GOT3 (cell line): ENCODE data around the gene CCNA2.

ENCODE experiments used
- DNase-seq: peaks from one replicate; lab custom pipeline; 2025; ENCODE audit warnings: mixed read lengths; lab: John Stamatoyannopoulos, UW

Gene CCNA2

GRCh38 chr4:121801715-121802075 lies 22.0 kb downstream of the CCNA2 start:
- no peak for DNase-seq

- DNase-seq = peak; percentile 65
These were observed 22.5 kb downstream of the CCNA2 start, which contains the start of gene EXOSC9 for GRCh38 chr4:121800961-121801714. TSS of gene EXOSC9 (plus strand) at chr4:121801323. CDS start at chr4:121801425, 102 bp downstream.

GRCh38 chr4:121800638-121800960 lies 23.1 kb downstream of the CCNA2 start:
- no peak for DNase-seq

- no peak for DNase-seq
These were observed 23.7 kb downstream of the CCNA2 start for GRCh38 chr4:121799867-121800501.

GRCh38 chr4:121799208-121799823 lies 24.4 kb downstream of the CCNA2 start:
- no peak for DNase-seq

GRCh38 chr4:121796283-121796682 lies 27.4 kb downstream of the CCNA2 start:
- no peak for DNase-seq

GRCh38 chr4:121794505-121795188 lies 29.0 kb downstream of the CCNA2 start:
- no peak for DNase-seq

- no peak for DNase-seq
These were observed 30.7 kb downstream of the CCNA2 start for GRCh38 chr4:121792966-121793365.

- no peak for DNase-seq
These were observed 32.2 kb downstream of the CCNA2 start for GRCh38 chr4:121791481-121791880.

- no peak for DNase-seq
These were observed 32.7 kb downstream of the CCNA2 start for GRCh38 chr4:121790976-121791375.

- DNase-seq = no peak
These were observed 33.5 kb downstream of the CCNA2 start for GRCh38 chr4:121789960-121790829.

- DNase-seq = no peak
These were observed 34.2 kb downstream of the CCNA2 start for GRCh38 chr4:121789455-121789854.

GRCh38 chr4:121788896-121789295 lies 34.8 kb downstream of the CCNA2 start:
- no peak for DNase-seq

- DNase-seq = no peak
These were observed 37.5 kb downstream of the CCNA2 start for GRCh38 chr4:121786221-121786620.

GRCh38 chr4:121785479-121785878 lies 38.2 kb downstream of the CCNA2 start:
- DNase-seq = no peak

- DNase-seq = no peak
These were observed 38.7 kb downstream of the CCNA2 start for GRCh38 chr4:121784975-121785374.

GRCh38 chr4:121784401-121784800 lies 39.3 kb downstream of the CCNA2 start:
- no peak for DNase-seq

GRCh38 chr4:121783210-121783609 lies 40.5 kb downstream of the CCNA2 start:
- no peak for DNase-seq

- DNase-seq = no peak
These were observed 44.6 kb downstream of the CCNA2 start for GRCh38 chr4:121778991-121779628.

GRCh38 chr4:121777625-121778024 lies 46.1 kb downstream of the CCNA2 start:
- DNase-seq = no peak
